Measurements from ENCODE around the gene IL32.

DNA sequence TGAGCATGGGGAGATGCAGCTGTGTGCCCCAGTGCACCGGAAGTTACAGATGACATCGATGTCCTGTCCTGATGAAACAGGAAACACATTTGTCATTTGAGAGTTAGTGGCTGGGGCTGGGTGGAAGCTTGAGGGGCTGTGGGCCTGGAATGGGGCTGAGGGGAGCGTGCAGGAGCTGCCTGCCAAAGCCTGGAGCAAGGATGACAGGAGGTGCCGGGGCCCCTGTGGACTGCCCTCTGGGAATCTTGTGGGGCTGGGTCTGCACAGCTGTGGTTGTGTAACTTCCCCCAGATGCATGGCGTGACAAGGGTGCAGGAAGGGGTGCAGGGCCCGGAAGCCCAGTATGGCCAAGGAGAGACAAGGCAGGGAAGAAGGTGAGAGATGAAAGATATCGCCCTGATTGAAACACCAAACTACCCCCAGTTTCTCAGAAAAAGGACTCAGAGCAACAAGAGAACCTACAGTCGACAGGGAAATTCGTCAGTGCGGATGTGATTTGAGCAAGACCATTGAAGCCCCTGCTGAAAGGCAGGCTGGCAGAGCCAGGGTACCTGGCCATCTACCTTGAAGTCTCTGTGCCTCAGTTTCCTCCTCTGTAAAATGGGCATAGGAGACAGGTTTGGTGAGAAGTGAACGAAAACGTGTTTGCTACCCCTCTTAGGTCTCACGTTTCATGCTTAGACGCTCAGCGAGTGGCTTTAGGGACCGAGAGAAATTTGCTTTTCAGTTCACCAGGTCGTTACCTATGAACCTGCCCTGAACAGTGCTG, 10.3 kb upstream of the IL32 start:
- no peak for TF ChIP-seq POLR2A (IDR thresholded peaks at IDR 0.05)
- TF ChIP-seq, protein P1, sequence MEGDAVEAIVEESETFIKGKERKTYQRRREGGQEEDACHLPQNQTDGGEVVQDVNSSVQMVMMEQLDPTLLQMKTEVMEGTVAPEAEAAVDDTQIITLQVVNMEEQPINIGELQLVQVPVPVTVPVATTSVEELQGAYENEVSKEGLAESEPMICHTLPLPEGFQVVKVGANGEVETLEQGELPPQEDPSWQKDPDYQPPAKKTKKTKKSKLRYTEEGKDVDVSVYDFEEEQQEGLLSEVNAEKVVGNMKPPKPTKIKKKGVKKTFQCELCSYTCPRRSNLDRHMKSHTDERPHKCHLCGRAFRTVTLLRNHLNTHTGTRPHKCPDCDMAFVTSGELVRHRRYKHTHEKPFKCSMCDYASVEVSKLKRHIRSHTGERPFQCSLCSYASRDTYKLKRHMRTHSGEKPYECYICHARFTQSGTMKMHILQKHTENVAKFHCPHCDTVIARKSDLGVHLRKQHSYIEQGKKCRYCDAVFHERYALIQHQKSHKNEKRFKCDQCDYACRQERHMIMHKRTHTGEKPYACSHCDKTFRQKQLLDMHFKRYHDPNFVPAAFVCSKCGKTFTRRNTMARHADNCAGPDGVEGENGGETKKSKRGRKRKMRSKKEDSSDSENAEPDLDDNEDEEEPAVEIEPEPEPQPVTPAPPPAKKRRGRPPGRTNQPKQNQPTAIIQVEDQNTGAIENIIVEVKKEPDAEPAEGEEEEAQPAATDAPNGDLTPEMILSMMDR (IDR thresholded peaks at IDR 0.05) = no peak
